HG02840 (cell line): ENCODE results near the gene CENATAC.
A peak's percentile ranks its signal among the peaks of the same experiment; 100 is the strongest.
"Not testable (repeated sequence)": the region's sequence is repeated elsewhere in the genome, so short reads cannot be mapped to it uniquely, and the experiment has no call there.

ENCODE experiments used
- ATAC-seq: cut with Tn5 transposase; IDR thresholded peaks from one replicate; pipeline ENCODE4 v1.9.1; 2021; ENCODE audit warnings: mild to moderate bottlenecking, moderate library complexity, moderate number of reproducible peaks; ENCODE audit not compliant: unreplicated experiment, low FRiP score

The CENATAC gene

DNA sequence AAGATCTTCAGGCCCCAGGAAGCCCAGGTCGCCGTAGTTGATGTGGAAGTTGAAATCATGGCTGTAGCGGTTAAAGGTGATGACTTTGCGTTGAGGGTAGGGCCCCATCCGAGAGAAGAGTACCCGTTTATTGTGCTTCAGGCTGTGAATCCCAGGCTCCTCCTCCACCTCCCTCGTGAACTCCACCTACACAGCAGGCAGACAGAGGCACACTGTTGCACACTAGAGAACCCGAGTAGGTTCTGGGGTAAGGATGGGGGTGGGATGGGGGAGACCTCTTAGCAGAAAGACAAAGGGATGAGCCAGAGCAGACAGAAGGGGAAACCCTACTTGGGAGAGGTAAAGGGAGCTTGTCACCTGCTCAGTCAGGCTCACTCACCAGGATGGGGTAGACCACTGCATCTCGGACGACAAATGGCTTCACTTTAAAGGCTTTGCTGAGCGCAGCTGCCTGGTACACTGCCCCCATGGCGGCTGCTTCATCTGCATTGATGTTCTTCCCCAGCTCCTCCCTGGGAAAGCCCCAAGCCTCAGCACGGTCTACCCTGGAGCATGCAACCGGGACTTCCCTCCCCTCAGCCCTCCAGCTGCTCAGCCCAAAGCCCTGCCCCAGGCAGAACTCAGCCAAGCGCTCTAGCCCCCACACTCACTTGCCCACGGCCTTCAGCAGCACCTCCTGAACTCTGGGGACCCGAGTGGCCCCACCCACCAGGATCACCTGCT lies 53.7 kb downstream of the CENATAC start:
- peak; percentile 43 for ATAC-seq

DNA sequence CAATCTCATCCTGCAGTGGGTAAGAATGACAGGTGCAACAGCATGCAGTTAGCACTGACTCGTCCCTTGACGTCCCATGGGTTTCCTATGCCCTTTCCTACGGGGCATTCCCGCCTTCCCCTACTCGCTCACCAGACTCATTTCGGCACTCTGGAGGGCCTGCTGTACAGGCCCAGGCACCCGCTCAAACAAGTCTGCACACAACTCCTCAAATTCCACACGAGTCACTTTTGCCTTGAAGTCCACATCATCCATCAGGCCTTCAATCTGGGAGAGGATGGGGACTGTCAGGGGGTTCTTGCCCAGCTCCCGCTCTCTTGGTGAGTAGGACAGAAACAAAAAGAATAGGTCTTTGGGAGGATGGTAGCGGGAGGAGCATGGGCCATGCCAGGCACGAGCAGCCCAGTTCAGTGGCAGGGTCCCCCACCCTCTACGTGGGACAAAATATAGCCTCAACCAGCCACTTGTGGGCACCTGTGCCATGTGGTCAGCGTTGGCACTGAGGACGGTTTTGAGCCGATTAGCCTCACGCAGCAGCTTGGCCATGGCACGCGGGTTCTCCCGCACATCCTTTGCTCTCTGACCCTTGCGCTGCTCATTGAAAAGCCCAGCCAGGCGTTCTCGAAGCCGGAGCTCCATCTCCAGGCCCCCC lies 54.4 kb downstream of the CENATAC start:
- peak; percentile 5 for ATAC-seq

GRCh38 chr11:119054418-119054817 lies 56.5 kb downstream of the CENATAC start:
- ATAC-seq = no peak

GRCh38 chr11:119055901-119056300 lies 58.0 kb downstream of the CENATAC start:
- no peak for ATAC-seq

DNA sequence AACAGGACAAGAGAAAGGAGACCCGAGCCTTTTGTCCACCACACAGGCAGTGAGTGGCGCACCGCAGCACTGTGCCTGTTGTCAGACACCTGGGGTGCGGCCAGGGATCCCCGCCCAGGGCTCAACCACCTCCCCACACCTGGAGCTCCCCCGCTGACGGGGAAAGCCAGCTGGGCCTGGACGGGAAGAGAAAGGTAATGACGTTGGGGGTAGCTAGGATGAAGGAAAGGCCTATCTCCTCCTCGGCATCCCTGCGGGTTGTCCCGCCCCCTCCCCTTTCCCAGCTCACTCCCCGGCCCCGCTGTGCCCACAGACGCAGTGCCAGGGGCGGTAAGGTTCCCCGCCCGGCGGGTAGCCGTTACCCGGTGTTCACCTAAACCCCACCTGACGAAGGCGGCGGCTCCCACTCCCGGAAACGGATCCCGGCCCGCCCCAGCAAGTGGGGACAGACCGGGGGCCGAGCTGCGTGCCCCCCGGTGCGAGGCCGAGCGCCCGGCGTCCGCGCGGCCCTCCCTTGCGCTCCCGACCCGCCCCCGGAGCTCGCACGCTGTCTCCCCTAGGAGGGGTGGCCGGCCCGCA lies 58.6 kb downstream of the CENATAC start:
- no peak for ATAC-seq

DNA sequence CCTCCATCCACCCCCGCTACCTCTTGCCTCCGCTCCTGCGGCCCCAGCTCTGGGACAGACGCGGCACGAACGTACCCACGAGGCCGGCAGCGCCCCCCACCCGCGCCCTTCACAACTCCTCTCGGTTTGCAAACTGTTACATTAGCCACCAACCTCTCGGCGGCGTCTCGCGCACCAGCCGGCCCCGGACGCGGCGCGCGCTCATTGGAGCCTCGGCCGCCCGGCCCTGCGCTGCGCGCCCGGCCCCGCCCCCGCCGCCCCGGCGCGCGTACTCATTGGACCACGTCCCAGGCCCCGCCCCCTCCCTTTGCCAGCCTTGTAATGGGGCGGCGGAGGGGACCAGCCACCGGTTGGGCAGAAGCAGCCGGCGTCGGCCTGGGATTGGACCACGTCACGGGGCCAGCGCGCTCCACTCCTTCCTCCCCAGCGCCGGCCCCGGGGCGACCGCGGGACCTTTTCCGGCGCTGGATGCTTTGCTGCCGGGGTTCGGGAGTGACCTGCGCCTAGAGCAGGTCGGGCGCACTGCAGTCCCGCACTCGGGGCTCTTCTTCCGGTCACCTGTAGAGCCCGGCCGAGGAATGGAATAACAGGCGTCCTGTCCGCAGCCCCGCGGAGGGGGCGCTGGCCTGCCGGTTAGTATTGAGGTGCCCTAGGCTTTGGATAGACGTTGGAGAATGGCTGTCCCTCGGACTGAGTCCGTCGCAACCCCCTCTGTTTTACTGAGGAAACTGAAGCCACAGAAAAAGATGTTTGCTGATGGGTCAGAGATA lies 59.2 kb downstream of the CENATAC start, which contains the start of gene HYOU1:
TSS of gene HYOU1 (minus strand) at position 206 of the 770 bp plus-strand sequence. CDS start 1,045 bp downstream, outside the sequence.
- ATAC-seq = peak; percentile 86

GRCh38 chr11:119059128-119059527 lies 61.2 kb downstream of the CENATAC start:
- ATAC-seq = not testable (repeated sequence)

- ATAC-seq = no peak
These were observed 63.3 kb downstream of the CENATAC start for GRCh38 chr11:119061256-119061655.

DNA sequence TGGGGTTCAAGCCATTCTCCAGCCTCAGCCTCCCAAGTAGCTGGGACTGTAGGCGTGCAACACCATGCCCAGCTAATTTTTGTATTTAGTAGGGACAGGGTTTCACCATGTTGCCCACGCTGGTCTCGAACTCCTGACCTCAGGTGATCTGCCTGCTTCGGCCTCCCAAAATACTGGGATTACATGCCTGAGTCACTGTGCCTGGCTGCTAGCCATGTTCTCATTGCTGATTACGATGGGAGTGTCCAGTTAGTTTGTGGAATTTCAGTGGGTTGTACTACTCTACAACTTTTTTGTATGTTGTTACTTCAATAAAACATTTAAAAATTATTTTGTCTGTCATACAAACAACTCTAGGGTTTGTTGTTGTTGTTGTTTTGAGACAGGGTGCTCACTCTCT lies 64.8 kb downstream of the CENATAC start:
- no peak for ATAC-seq

- ATAC-seq = no peak
These were observed 67.4 kb downstream of the CENATAC start for GRCh38 chr11:119065369-119065768.
